GM19043 (cell line): ENCODE results near the gene CFAP119.

Experiments
- ATAC-seq: cut with Tn5 transposase; IDR thresholded peaks from one replicate; pipeline ENCODE4 v1.9.1; 2021; ENCODE audit warnings: low read depth; ENCODE audit not compliant: unreplicated experiment

Gene CFAP119

GRCh38 chr16:30715750-30716445 is 46.0 kb downstream of the CFAP119 start:
- ATAC-seq = no peak

GRCh38 chr16:30711712-30712111 is 50.1 kb downstream of the CFAP119 start:
- no peak for ATAC-seq

GRCh38 chr16:30710971-30711370 is 50.9 kb downstream of the CFAP119 start:
- ATAC-seq = no peak
